K562 (cell line): Measurements from ENCODE around the gene ANKS3. TPM values are rescaled to one million over a fixed set of nuclear protein-coding genes. Genes with fewer than 3 reads are reported as not detected.

Experiments used
- ATAC-seq: fragments of 200-7000 bp; cut with Tn5 transposase; 3 replicates; pipeline ENCODE4 v1.9.1; 2020; ENCODE audit warnings: moderate library complexity
- BruUV-seq: library from RNA; stranded (reverse); fragments of 400-500 nt; replicated peaks from 2 replicates; lab custom pipeline; 2021; lab: Mats Ljungman, UMichigan
- CTCF ChIA-PET: fragments of 300-600 bp; formaldehyde crosslinking; extraction: SDS; loops from one replicate; lab custom pipeline; 2021; ENCODE audit warnings: low intra/inter-chr PET ratio; lab: Yijun Ruan, JAX
- POLR2A ChIA-PET: fragments of 300-600, 350-650 bp; sonication (Branson Sonifier 250); formaldehyde crosslinking; extraction: SDS; loops from one replicate; lab custom pipeline; 2021; ENCODE audit warnings: antibody characterized with exemption, inconsistent platforms; lab: Yijun Ruan, JAX
- DNase-seq, 4 experiments: peaks; one replicate each; pipeline versions ENCODE4 v3.0.0 to v3.0.0-alpha.2; 2011 to 2018; ENCODE audit warnings: low spot score in 3 of 4, mixed read lengths in 3 of 4; ENCODE audit errors: extremely low read depth in 1 of 4
- FAIRE-seq: peaks from 2 replicates; lab custom pipeline; 2011; peaks lifted over from hg19 to GRCh38; lab: Jason Lieb, UNC
- H2AFZ ChIP-seq: 2 replicates; pipeline ENCODE4 v1.6.0; 2011; ENCODE audit warnings: low read depth, low read length, control low read depth, inconsistent platforms
- H3K27ac ChIP-seq: fragments of 200-600 bp; 3 replicates; pipeline ENCODE4 v1.8.0; 2011; ENCODE audit warnings: low read depth, mild to moderate bottlenecking, control low read depth, inconsistent platforms, low read length, moderate library complexity, mixed read lengths; ENCODE audit errors: extremely low read depth
- H3K27me3 ChIP-seq, 2 experiments: fragments of 300-600 bp in 1 of 2; 2 replicates in 1 of 2; 3 replicates in 1 of 2; pipeline versions ENCODE4 v1.6.0 to v1.8.0; 2011; ENCODE audit warnings: inconsistent platforms in 2 of 2, low read length in 2 of 2, mild to moderate bottlenecking in 1 of 2, mixed read lengths in 1 of 2, moderate library complexity in 1 of 2; ENCODE audit not compliant: control insufficient read depth in 2 of 2, insufficient read depth in 2 of 2
- H3K36me3 ChIP-seq: fragments of 300-600 bp; 3 replicates; pipeline ENCODE4 v1.8.0; 2011; ENCODE audit warnings: mild to moderate bottlenecking, low read length, inconsistent platforms; ENCODE audit not compliant: control insufficient read depth, insufficient read depth
- H3K4me1 ChIP-seq, 2 experiments: fragments of 200-600 bp in 1 of 2; replicated peaks in 1 of 2; 2 replicates in 1 of 2; 3 replicates in 1 of 2; pipeline versions ENCODE4 v1.5.1 to v1.8.0; 2011; ENCODE audit warnings: inconsistent platforms in 2 of 2, low read length in 2 of 2, mild to moderate bottlenecking in 1 of 2, mixed read lengths in 1 of 2, moderate library complexity in 1 of 2; ENCODE audit not compliant: control insufficient read depth in 2 of 2, insufficient read depth in 2 of 2
- H3K4me2 ChIP-seq: 2 replicates; pipeline ENCODE4 v1.6.1; 2011; ENCODE audit warnings: low read length, control low read depth, inconsistent platforms, mixed read lengths; ENCODE audit not compliant: insufficient read depth
- H3K4me3 ChIP-seq: fragments of 200-600 bp; sonication (generic), shearing (Covaris generic); 2 replicates; pipeline ENCODE4 v1.5.1; 2016; ENCODE audit warnings: control low read depth, inconsistent platforms
- H3K79me2 ChIP-seq: fragments of 200-600 bp; 3 replicates; pipeline ENCODE4 v1.8.0; 2011; ENCODE audit warnings: low read length, inconsistent platforms; ENCODE audit not compliant: control insufficient read depth, insufficient read depth
- H3K9ac ChIP-seq, 2 experiments: 2 replicates each; pipeline versions ENCODE4 v1.6.0 to v1.6.1; 2011; ENCODE audit warnings: low read depth in 2 of 2, low read length in 2 of 2, control low read depth in 1 of 2, inconsistent platforms in 1 of 2, mild to moderate bottlenecking in 1 of 2, mixed read lengths in 1 of 2; ENCODE audit not compliant: insufficient read depth in 1 of 2
- H3K9me1 ChIP-seq: one replicate; pipeline ENCODE4 v1.6.0; 2011; ENCODE audit warnings: inconsistent platforms, mild to moderate bottlenecking, low read length, moderate library complexity; ENCODE audit not compliant: control insufficient read depth, insufficient read depth
- H3K9me3 ChIP-seq: replicated peaks from 2 replicates; pipeline ENCODE4 v1.5.1; 2011; ENCODE audit warnings: low read depth, low read length, inconsistent platforms; ENCODE audit not compliant: control insufficient read depth, insufficient read depth
- H4K20me1 ChIP-seq: replicated peaks from 2 replicates; pipeline ENCODE4 v1.6.1; 2011; ENCODE audit warnings: low read length, inconsistent platforms, mixed read lengths; ENCODE audit not compliant: control insufficient read depth, insufficient read depth
- CREBBP ChIP-seq: IDR thresholded peaks from one replicate; pipeline ENCODE4 v1.6.1; 2012; ENCODE audit warnings: low read depth, mild to moderate bottlenecking, control low read depth, inconsistent platforms, low read length
- HNRNPUL1 ChIP-seq: fragments of 200-400 bp; formaldehyde crosslinking; IDR thresholded peaks from 2 replicates; pipeline ENCODE4 v1.6.1; 2017; ENCODE audit warnings: low read length
- NR2C1 ChIP-seq, 2 experiments: fragments of 450-650 bp; IDR thresholded peaks; 2 replicates each; pipeline ENCODE4 v1.6.1; 2017; ENCODE audit warnings: mild to moderate bottlenecking in 2 of 2, antibody characterized with exemption in 1 of 2, inconsistent platforms in 1 of 2, missing compliant biosample characterization in 1 of 2, missing genetic modification characterization in 1 of 2
- NR2C2 ChIP-seq, 2 experiments: fragments of 200-800 bp in 1 of 2; sonication (Bioruptor generic) in 1 of 2; sonication (generic) in 1 of 2; formaldehyde crosslinking in 1 of 2; IDR thresholded peaks; 2 replicates each; pipeline versions ENCODE4 v1.6.1 to v1.8.0; 2016 to 2022; ENCODE audit warnings: mild to moderate bottlenecking in 1 of 2, missing compliant biosample characterization in 1 of 2, missing genetic modification characterization in 1 of 2, missing genetic modification reagents in 1 of 2
- RBM39 ChIP-seq: fragments of 200-400 bp; formaldehyde crosslinking; optimal IDR thresholded peaks from 2 replicates; pipeline ENCODE3; 2018; ENCODE audit warnings: low read depth, low read length
- ZNF12 ChIP-seq: sonication (generic); formaldehyde crosslinking; IDR thresholded peaks from 2 replicates; pipeline ENCODE4 v1.4.0; 2020; ENCODE audit warnings: mild to moderate bottlenecking, missing genetic modification reagents
- ZNF707 ChIP-seq: fragments of 250-450 bp; sonication (Bioruptor Pico); conservative IDR thresholded peaks from 2 replicates; pipeline ENCODE4 v1.8.0; 2022; ENCODE audit warnings: inconsistent platforms, mild to moderate bottlenecking, moderate library complexity
- WGBS: fragments of 100-300 bp; shearing (Covaris generic); methylation state at CpG from one replicate; pipeline ENCODE4 v1.1.6; 2016; ENCODE audit warnings: low coverage, mixed read lengths; ENCODE audit not compliant: insufficient coverage; ENCODE audit errors: missing lambda C conversion rate; 5-methylcytosine and 5-hydroxymethylcytosine counted together
- in situ Hi-C: fragments of 300-500 bp; cut with MboI; formaldehyde crosslinking; loops from 4 replicates; pipeline ENCODE4 v1.15.0; 2018; ENCODE audit warnings: inconsistent platforms, mixed read lengths
- intact Hi-C: fragments of 100-400 bp; cut with micrococcal nuclease; formaldehyde crosslinking; loops from 2 replicates; pipeline ENCODE4 v1.14.2; 2022
- polyA plus RNA-seq, 8 experiments: library from polyadenylated mRNA; depleted of rRNA in 4 of 8; stranded (reverse) in 5 of 8; unstranded in 3 of 8; fragments of >200 nt; fragmentation: Nextera tagmentation in 2 of 8; fragmentation: Illumina TruSeq in 1 of 8; extraction: Ambion mirVana in 2 of 8; extraction: Trizol in 1 of 8; gene quantifications; 2 replicates each; pipeline versions ENCODE4 v1.2.1 to v1.2.3, GENCODE V29; 2011 to 2014; ENCODE audit warnings: inconsistent platforms in 1 of 8, missing spikeins in 1 of 8
- total RNA-seq, 7 experiments: library from RNA; depleted of rRNA in 6 of 7; stranded (reverse); fragments of >200 nt in 6 of 7; fragmentation: Illumina TruSeq in 2 of 7; extraction: Trizol in 2 of 7; gene quantifications; 2 replicates each; pipeline versions ENCODE4 v1.2.1 to v1.2.3, GENCODE V29; 2011 to 2021; ENCODE audit warnings: low replicate concordance in 1 of 7
- TF ChIP-seq, protein P1 (sequence below), 2 experiments: fragments of 250-450 bp in 1 of 2; fragments of 450-650 bp in 1 of 2; sonication (Bioruptor Pico) in 1 of 2; IDR thresholded peaks; 2 replicates each; pipeline versions ENCODE4 v1.6.1 to v1.8.0; 2016 to 2021; ENCODE audit warnings: mild to moderate bottlenecking in 2 of 2, moderate library complexity in 2 of 2, missing compliant biosample characterization in 1 of 2, missing genetic modification characterization in 1 of 2
- TF ChIP-seq, protein P2 (sequence below): sonication (generic); formaldehyde crosslinking; IDR thresholded peaks from 2 replicates; pipeline ENCODE4 v1.9.0; 2022; ENCODE audit warnings: mild to moderate bottlenecking, missing genetic modification reagents

ANKS3 gene
- total and polyA plus RNA-seq, 9 of the 15 experiments (the other 6 are each of a cell fraction or from before 2014, with no cell fraction given) = 0.43 to 25.7 (median 14.8) TPM

DNA sequence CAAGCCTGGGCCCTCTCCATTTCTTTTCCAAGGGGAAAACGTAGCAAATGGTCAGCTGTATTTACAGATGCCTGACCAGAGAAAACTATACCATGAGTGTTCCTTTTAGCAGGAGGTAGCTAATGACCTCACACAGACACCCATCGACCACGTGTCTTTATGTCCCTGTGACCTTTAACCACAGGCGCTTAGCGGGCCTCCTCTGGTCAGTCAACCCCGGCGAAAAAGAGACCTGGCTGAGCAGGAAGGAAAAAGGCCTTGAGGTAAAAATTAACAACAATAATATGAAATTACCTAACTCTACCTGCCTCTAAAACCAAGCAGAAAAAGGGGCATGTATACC is 31.6 kb downstream of the ANKS3 start:
- 33% methylated on average over 7 of the region's 7 CpGs for WGBS
- Histone ChIP-seq H3K4me1 (peaks cover 3 to 14% of the 10 kb centered on the region in 2 experiments; a peak in 3 of 5 replicates), H2AFZ (no peak overlapping the region), H3K9me3 (no peaks in the 10 kb centered on the region), H3K9ac (0 out of 4 replicates have a peak overlapping the region, but pooled peaks of 1 of the 2 experiments have one; percentile 19), H3K27ac (peak overlapping the region; percentile 38; the same call in 1 of the 3 replicates), H3K27me3 (no peaks in the 10 kb centered on the region), H3K9me1 (peaks cover 3% of the 10 kb centered on the region), H3K4me2 (no peak overlapping the region), H4K20me1 (no peaks in the 10 kb centered on the region), H3K79me2 (no peaks in the 10 kb centered on the region), H3K36me3 (peaks cover 88% of the 10 kb centered on the region; the same call in 2 of the 3 replicates), H3K4me3 (no peak overlapping the region)
- intact Hi-C loops = no loop called here
- in situ Hi-C loops = no loop called here
- no TSS peak for BruUV-seq
- TF ChIP-seq ZNF12 (CRISPR knock-in tag) (no peak), NR2C2 (CRISPR knock-in tag; IDR thresholded peaks at IDR 0.05) (no peak), NR2C2 (tag; IDR thresholded peaks at IDR 0.05) (peak; percentile 56), NR2C1 (IDR thresholded peaks at IDR 0.05) (no peak), NR2C1 (tag; IDR thresholded peaks at IDR 0.05) (peak; percentile 47), HNRNPUL1 (no peak), ZNF707 (CRISPR knock-in tag) (no peak), CREBBP (no peak), RBM39 (no peak)
- TF ChIP-seq, protein P1, sequence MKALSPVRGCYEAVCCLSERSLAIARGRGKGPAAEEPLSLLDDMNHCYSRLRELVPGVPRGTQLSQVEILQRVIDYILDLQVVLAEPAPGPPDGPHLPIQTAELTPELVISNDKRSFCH (CRISPR knock-in tag; IDR thresholded peaks at IDR 0.05) = no peak
- TF ChIP-seq, protein P1 (tag; IDR thresholded peaks at IDR 0.05) = no peak
- TF ChIP-seq, protein P2, sequence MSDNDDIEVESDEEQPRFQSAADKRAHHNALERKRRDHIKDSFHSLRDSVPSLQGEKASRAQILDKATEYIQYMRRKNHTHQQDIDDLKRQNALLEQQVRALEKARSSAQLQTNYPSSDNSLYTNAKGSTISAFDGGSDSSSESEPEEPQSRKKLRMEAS (CRISPR knock-in tag) = 0 out of 2 replicates have a peak, but pooled peaks have one; percentile 31
- FAIRE-seq = no peak
- ChIA-PET POLR2A (interaction anchor here (0.6 to 1.3 kb wide), 2 partner anchors 100 to 325 kb away, joined by 3 to 4 read pairs; partner anchors contain the start of gene ROGDI), CTCF (no interaction called here)
- DNase-seq = peak in 1 of 4 experiments; percentile 42
- ATAC-seq = no peak
